ENCODE data around the gene KCTD6.

DNA sequence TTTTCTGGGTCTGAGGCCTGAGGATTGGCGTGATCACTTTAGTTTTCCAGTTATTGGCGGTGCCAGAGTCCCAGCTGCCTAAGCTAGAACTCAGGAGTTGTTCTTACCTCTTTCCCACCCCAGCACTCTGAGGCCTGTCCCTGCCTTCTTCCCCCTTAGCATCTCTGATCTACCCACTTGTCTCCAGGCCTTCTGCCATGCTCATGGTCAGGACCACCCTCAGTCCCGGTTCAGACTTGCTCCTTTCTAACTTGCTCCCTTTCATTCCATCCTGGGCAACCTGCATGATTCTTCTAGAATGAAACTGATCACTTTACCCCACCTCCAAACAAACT, 29.4 kb downstream of the KCTD6 start:
- TF ChIP-seq POLR2AphosphoS5 (IDR thresholded peaks at IDR 0.05; ENCODE audit: low read depth, low read length), result no peak
- TF ChIP-seq TAF1 (IDR thresholded peaks at IDR 0.05; ENCODE audit: borderline replicate concordance, insufficient read depth, low read length), result no peak
- TF ChIP-seq, protein P1, sequence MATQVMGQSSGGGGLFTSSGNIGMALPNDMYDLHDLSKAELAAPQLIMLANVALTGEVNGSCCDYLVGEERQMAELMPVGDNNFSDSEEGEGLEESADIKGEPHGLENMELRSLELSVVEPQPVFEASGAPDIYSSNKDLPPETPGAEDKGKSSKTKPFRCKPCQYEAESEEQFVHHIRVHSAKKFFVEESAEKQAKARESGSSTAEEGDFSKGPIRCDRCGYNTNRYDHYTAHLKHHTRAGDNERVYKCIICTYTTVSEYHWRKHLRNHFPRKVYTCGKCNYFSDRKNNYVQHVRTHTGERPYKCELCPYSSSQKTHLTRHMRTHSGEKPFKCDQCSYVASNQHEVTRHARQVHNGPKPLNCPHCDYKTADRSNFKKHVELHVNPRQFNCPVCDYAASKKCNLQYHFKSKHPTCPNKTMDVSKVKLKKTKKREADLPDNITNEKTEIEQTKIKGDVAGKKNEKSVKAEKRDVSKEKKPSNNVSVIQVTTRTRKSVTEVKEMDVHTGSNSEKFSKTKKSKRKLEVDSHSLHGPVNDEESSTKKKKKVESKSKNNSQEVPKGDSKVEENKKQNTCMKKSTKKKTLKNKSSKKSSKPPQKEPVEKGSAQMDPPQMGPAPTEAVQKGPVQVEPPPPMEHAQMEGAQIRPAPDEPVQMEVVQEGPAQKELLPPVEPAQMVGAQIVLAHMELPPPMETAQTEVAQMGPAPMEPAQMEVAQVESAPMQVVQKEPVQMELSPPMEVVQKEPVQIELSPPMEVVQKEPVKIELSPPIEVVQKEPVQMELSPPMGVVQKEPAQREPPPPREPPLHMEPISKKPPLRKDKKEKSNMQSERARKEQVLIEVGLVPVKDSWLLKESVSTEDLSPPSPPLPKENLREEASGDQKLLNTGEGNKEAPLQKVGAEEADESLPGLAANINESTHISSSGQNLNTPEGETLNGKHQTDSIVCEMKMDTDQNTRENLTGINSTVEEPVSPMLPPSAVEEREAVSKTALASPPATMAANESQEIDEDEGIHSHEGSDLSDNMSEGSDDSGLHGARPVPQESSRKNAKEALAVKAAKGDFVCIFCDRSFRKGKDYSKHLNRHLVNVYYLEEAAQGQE (IDR thresholded peaks at IDR 0.05; ENCODE audit: insufficient read depth in 1 of 2, low read depth in 2 of 2, low read length in 2 of 2), result no peak
